ENCODE measurements around the gene ACKR2.
A peak's percentile ranks its signal among the peaks of the same experiment; 100 is the strongest.

ACKR2 gene

DNA sequence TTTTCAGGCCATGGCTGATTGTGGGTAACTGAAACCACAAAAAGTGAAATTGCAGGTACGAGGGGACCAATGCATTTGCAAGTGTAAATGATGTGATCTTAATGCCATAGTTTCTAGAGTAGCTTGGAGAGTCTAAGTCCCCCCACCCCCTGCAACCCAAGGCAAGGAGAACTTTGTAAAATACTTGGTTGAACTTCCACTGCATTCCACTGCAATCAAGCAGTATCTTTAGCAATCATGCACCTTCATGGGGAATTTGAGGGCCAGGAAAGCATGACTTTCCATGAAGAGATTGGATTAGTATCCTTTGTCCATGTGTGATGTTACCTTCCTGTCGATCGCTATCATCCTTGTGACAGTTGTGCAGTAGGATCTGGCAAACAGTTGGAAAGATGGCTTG, 77.8 kb downstream of the ACKR2 start:
- no peak for DNase-seq (ENCODE audit: low spot score)

DNA sequence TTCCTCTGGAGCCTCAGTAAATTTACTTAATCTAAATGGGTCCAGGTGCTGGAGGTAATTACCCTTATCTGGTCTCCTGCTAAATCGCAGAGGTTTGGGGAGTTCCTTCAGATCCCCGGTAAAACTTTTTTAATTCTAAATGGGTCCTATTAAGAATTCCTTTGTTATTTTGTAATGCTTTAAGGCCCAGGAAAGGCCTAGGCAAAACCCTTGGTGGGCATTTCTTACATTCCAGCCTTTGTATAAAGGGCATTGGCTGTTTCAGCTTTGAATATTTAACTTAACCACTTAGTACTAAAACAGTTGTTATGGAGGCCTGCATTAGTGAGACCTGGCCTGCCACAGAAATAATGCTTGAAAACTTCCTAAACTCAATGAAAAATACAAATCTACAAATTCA, 81.8 kb downstream of the ACKR2 start:
- DNase-seq (ENCODE audit: low spot score) = no peak

DNA sequence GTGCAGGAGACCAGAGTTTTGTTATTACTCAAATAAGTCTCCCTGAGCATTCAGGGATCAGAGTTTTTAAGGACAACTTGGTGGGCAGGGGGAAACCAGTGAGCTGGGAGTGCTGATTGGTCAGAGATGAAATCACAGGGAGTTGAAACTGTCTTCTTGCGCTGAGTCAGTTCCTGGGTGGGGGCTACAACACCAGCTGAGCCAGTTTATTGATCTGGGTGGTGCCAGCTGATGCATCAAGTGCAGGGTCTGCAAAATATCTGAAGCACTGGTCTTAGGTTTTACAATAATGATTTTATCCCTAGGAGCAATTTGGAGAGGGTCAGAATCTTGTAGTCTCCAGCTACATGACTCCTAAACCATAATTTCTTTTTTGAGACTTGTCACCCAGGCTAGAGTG, 82.9 kb downstream of the ACKR2 start:
- no peak for DNase-seq (ENCODE audit: low spot score)

DNA sequence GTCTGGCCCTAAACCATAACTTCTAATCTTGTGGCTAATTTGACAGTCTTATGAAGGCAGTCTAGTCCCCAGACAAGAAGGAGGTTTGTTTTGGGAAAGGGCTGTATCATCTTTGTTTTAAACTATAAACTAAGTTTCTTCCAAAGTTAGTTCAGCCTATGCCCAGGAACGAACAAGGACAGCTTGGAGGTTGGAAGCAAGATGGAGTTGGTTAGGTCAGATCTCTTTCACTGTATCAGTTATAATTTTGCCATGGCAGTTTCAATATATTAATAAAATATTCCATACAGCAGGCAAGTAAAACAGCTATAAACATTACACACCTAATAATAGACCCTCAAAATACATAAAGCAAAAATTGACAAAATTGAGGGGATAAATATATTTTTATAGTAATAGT, 83.6 kb downstream of the ACKR2 start:
- no peak for DNase-seq (ENCODE audit: low spot score)

DNA sequence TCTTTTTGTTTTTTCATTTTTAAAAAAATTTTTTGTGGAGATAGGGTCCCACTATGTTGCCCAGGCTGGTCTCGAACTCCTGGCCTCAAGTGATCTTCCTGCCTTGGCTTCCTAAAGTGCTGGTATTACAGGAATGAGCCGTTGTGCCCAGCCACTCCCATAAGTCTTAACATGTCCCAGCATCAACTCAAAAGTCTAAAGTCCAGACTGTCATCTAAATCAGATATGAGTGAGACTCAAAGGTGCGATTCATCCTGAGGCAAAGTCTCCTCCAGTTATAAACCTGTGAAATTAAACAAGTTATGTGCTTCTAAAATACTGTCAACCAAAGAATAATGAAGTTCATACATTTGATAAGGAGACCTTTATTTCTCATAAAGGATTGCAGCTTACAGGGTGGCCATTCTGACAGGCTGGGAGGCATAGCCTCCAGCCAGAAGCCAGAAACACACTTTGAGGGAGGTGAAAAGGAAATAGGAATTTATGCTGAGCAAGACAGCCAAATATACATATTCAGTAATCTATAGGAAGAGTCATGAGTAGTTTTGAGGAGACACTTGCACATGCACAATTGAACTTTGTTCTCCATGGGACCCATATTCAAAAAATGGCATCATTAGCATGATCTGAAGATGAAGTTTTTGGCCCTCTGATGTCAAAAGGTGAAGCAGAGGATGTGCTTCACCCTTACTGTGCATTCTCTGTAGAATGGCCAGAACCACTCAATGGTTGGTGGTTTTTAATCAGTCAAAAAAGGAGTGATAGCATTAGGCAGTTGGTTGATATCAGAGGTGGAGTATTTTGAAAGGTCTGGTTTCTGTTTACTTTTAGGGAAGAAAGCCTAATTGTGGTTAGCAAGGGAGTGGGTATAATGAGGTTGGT, 85.7 kb downstream of the ACKR2 start:
- DNase-seq (ENCODE audit: low spot score) = peak; percentile 48

DNA sequence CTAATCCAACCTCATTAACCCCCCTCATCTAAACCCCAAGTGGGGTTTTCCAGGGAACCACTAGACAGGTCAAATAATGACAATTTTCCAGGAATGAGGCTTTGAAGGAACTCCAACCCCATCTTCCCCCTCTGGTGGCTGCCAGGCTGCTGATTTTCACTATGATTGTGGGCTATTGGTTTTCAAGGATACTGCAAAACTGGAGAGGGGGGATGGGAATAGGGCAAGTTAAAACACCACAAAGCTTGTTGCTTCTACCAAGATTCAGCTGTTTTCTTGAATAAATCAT, 86.3 kb downstream of the ACKR2 start:
- no peak for DNase-seq (ENCODE audit: low spot score)

DNA sequence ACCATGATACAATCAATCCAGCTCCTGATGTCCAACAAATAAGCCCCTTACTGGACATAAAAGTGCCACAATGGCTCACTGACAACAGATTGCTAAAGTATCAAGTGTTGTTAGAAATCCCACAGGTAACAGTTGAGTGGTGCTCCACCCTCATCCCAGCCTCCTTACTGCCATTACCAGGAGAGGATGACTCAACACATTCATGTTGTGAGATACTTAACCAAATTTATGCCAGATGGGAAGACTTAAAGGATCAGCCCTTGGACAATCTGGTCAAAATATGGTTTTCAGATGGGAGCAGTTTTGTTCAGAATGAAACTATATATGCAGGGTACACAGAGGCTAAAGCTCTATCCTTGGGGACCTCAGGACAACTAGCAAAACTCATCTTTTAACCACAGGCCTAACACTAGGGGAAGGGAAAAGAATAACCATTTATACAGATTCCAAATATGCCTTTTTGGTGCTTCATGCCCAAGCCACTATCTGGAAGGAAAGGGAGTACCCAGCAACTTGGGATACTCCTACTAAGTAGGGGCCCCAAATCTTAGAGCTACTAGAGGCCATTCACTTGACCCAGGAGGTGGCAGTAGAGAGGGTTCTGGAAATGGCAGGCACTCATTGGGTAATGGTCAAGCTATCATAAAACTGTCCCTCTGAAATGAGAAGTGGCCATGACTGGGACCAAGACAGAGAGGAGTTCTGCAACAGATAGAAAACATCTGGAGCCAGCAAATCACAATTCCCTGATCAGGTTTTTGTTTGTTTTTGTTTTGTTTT, 89.8 kb downstream of the ACKR2 start:
- DNase-seq (ENCODE audit: low spot score) = no peak

DNA sequence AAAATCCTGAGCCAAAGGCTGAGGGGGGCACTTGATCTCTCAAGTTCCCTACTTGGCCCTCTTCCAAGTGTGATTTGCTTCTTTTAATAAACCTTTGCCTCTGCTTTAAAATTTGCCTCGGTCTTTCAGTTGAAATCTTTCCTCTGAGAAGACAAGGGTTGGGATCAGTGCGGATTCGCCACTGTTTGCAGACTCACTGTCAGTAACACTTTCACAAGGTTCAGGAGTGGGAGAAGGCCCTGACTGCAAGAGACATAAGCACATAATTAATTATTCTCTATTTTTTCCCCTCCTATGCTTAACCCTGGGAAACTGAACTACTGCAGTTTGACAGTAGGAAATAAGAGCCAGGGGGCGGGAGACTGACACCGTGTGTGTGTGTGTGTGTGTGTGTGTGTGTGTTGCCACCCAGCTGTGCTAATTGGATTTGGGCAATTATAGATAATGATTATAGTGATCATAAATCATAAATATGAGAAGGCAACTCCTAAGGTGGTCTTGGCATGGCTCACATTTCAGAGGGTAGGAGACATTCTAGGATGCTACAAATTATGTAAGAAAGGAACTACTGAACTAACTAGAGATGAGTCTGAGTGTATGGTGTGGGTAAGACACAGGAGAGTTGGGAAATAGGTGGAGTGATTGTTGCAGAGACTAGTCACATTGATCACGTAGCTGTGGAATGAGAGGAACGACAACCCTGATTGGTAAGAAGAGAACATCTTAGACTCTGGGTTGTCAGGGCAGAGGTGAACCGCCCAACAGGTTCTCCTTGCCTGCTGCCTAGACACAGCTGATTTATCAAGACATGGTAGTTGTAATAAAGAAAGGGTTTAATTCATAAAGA, 91.2 kb downstream of the ACKR2 start:
- DNase-seq (ENCODE audit: low spot score) = no peak

DNA sequence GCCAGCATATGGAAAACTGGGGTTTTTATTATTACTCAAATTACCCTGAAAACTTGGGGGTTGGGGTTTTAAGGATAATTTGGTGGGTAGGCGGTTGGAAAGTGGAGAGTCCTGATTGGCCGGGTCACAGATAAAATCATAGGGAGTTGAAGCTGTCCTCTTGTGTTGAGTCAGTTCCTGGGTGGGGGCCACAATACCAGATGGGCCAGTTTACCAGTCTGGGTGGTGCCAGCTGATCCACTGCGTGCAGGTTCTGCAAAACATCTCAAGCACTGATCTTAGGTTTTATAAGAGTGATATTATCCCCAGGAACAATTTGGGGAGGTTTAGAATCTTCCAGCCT, 91.8 kb downstream of the ACKR2 start:
- DNase-seq (ENCODE audit: low spot score) = no peak

DNA sequence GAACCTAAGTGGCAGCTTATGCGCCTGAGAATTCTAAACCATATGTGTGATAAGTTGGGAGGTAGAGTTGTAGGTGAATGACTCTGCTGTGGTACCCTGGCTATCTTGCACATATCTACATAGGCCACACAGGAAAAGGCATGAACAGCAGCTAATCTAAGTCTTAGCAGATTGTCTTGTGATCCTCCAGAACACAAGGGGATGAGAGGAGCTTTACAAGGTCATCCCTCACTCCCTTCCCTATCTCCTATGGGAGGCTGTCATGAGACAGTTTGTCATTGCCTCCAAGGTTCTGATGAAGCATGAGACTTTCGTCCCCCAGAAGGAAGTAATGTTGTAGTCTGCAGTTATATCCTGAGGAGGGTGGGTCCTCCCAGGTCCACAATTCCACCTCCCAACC, 93.0 kb downstream of the ACKR2 start:
- DNase-seq (ENCODE audit: low spot score) = no peak

DNA sequence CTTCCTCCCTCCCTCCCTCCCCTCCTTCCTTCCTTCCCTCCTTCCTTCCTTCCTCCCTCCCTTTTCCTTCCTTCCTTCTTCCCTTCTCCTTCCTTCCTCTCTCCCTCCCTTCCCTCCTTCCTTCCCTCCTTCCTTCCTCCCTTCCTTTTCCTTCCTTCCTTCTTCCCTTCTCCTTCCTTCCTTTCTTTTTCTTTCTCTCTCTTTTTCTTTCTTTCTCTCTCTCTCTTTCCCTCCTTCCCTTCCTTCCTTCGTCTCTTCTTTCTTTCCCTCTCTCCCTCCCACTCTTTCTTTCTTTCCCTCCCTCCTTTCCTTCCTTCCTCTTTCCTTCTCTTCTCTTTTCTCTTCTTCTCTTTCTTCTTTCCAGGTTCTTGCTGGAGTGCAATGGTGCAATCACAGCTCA, 94.8 kb downstream of the ACKR2 start:
- DNase-seq (ENCODE audit: low spot score) = no peak

DNA sequence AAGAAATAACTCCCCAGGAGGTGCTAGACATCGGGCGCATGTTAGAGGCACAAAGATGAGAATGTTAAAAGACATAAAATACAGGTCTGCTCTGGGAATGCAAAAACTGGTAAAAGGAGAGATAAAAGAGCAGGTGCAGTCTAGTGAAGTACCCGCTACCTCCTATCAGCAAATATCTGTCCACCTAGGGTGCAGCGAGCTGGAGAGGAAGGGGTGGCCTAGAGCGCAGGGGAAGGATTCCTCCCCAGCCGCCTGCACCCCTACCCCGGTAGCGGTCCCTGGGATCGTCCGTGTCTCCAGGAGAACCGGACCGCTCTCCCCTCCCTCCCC, 96.5 kb downstream of the ACKR2 start:
- DNase-seq (ENCODE audit: low spot score) = no peak

DNA sequence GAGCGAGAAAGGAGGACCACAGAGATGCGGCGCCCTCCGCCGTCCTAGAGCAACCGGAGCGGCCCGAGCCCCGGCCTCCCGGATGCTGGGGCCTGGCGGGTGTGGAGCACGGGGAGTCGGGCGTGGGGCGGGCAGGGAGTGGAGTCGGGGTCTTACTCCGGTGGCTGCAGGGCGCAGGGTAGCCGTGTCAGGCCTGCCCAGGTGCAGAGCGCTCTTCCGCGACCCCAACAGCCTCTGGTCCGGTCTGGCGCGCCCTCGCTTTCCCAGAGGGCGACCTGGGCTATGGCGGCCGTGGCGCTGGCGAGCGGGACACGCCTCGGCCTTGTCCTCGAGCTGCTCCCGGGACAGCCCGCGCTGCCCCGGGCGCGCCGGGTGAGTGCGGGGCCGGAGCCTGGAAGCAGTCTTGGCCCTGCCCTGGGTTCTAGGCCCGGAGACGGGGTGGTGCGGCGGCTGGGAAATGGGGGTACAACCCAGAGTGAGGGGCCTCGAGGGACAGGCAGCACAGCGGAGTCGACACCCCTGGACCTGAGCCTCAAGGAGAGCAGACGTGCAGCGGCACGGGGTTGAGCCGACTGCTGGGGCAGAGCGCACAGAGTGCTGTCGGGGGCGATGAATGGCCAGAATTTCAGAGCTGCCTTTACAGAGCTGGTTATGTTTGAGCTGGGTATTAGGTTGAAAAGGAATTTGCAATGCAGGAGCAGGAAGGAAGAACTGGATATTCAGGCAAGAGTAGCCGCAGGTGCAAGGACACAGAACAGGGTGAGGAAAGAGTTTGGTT, 97.0 kb downstream of the ACKR2 start, which contains the start of gene ZNF662:
TSS of gene ZNF662 (plus strand) at position 73 of the 778 bp plus-strand sequence. CDS start 1,973 bp downstream, outside the sequence.
- no peak for DNase-seq (ENCODE audit: low spot score)

DNA sequence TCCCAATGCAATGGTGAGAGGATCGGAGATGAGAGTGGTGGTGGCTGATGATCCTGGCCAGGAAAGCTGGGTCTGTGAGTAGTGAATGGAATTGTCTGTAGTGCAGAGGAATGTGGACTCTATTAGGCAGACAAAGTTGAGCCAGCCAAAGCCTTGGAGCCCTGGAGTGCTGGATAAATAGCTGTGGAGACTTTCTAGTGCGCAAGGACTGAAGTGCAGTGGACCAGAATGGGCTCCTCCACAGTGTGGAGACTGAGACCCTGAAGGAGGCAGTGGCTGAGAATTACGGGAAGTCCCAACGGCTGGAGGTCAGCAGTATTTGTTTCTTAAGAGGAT, 97.6 kb downstream of the ACKR2 start:
- DNase-seq (ENCODE audit: low spot score) = no peak

DNA sequence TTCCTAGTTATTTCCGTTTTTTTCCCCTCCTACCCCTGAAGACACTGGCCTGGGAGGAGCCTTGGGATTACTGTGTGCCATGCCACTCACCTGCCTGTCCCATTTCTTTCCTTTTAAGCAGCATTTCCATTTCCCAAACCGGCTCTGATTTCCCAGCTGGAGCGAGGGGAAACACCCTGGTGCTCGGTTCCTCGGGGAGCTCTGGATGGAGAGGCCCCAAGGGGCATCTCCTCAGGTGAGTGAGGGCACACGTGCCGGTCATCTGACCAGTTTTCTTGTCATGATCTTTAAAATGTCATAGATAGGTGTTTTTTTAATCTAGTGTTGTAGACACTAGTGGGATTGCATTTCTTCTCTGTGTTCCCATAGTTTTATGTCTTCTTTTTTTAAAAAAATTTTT, 99.4 kb downstream of the ACKR2 start:
- DNase-seq (ENCODE audit: low spot score) = no peak

DNA sequence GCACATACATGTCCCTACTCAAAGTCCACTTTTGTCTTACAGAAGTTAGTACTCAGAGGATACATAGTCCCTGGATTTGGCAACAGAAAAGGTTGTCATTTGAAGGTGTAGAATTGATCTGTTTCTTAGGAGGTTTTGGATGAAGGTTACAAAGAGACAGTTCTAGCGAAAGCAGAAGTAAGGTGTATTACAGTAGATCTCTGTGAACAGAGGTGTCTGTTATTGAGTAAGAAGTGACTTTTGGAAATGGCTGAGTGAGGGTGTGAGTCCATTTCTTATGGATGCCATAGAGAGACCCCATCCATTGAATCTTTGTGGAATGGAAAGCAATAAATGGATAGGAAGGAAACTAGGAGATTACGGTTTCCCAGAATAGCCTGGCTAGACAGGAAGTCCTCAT, 102.3 kb downstream of the ACKR2 start:
- DNase-seq (ENCODE audit: low spot score) = no peak

DNA sequence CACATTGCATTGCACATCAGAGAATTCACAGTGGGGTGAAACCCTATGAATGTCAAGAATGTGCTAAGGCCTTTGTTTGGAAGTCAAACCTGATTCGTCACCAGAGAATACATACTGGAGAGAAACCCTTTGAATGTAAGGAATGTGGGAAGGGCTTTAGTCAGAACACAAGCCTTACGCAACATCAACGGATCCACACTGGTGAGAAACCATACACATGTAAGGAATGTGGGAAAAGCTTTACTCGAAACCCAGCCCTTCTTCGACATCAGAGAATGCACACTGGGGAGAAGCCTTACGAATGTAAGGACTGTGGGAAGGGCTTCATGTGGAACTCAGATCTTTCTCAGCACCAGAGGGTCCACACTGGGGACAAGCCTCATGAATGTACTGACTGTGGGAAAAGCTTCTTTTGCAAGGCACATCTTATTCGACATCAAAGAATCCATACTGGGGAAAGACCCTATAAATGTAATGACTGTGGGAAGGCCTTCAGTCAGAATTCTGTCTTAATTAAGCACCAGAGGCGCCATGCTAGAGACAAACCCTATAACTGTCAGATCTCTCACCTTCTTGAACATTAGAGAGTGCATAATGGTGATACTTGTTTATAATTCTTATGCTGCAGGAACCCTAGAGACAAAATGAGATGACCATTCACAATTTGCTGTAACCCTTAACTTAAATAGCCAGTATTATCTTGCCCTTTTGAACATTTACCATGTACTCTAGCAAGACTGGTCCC, 105.7 kb downstream of the ACKR2 start:
- no peak for DNase-seq (ENCODE audit: low spot score)

Data from LoVo (cell line).